ENCODE measurements around the gene ERC2.

- TF ChIP-seq CTCF (IDR thresholded peaks at IDR 0.05; ENCODE audit: low read depth, low read length) (no peak), POLR2A (IDR thresholded peaks at IDR 0.05; ENCODE audit: extremely low read depth, insufficient read length) (no peak)
Measured at GRCh38 chr3:55583475-55583874, 884.8 kb downstream of the ERC2 start.

Measured in NB4 (cell line).